H9 (cell line): ENCODE results near the gene IZUMO4. TPM values are rescaled to one million over a fixed set of nuclear protein-coding genes. Genes with fewer than 3 reads are reported as not detected.
A peak's percentile ranks its signal among the peaks of the same experiment; 100 is the strongest.

Source experiments
- DNase-seq: peaks from one replicate; pipeline ENCODE4 v3.0.0-alpha.2; 2017
- H2AFZ ChIP-seq: one replicate; pipeline ENCODE4 v1.6.1; 2013; ENCODE audit warnings: mild to moderate bottlenecking, low read length, control low read depth, moderate library complexity
- H2AK5ac ChIP-seq: 2 replicates; pipeline ENCODE4 v1.6.1; 2013; ENCODE audit warnings: low read length, control low read depth, mixed read lengths; ENCODE audit not compliant: insufficient read length
- H2BK120ac ChIP-seq: one replicate; pipeline ENCODE4 v1.6.1; 2013; ENCODE audit warnings: low read depth, mild to moderate bottlenecking, low read length, control low read depth, inconsistent platforms; ENCODE audit not compliant: poor library complexity, severe bottlenecking
- H2BK12ac ChIP-seq: 2 replicates; pipeline ENCODE4 v1.6.1; 2013; ENCODE audit warnings: low read length, control low read depth, mixed read lengths, low read depth; ENCODE audit not compliant: insufficient read length
- H2BK15ac ChIP-seq: 2 replicates; pipeline ENCODE4 v1.6.1; 2013; ENCODE audit warnings: low read depth, low read length, control low read depth
- H2BK20ac ChIP-seq: one replicate; pipeline ENCODE4 v1.6.1; 2013; ENCODE audit warnings: low read depth, mild to moderate bottlenecking, low read length, control low read depth, inconsistent platforms; ENCODE audit not compliant: poor library complexity, severe bottlenecking
- H2BK5ac ChIP-seq: 2 replicates; pipeline ENCODE4 v1.6.1; 2013; ENCODE audit warnings: low read length, control low read depth, mixed read lengths; ENCODE audit not compliant: insufficient read length
- H3K14ac ChIP-seq: 2 replicates; pipeline ENCODE4 v1.6.1; 2013; ENCODE audit warnings: low read length, control low read depth; ENCODE audit not compliant: insufficient read depth
- H3K18ac ChIP-seq: 2 replicates; pipeline ENCODE4 v1.6.1; 2013; ENCODE audit warnings: low read depth, mild to moderate bottlenecking, mixed read lengths, low read length, control low read depth; ENCODE audit not compliant: insufficient read length
- H3K23ac ChIP-seq: 2 replicates; pipeline ENCODE4 v1.6.1; 2013; ENCODE audit warnings: low read length, control low read depth, mixed read lengths, low read depth; ENCODE audit not compliant: insufficient read length
- H3K23me2 ChIP-seq: 2 replicates; pipeline ENCODE4 v1.6.1; 2013; ENCODE audit warnings: low read depth, mild to moderate bottlenecking, mixed read lengths, low read length, control low read depth; ENCODE audit not compliant: insufficient read length, poor library complexity, severe bottlenecking
- H3K27ac ChIP-seq: 2 replicates; pipeline ENCODE4 v1.5.1; 2013; ENCODE audit warnings: low read length, control low read depth, mixed read lengths, low read depth; ENCODE audit not compliant: insufficient read length
- H3K27me3 ChIP-seq: 2 replicates; pipeline ENCODE4 v1.6.1; 2013; ENCODE audit warnings: low read length, control low read depth, inconsistent platforms; ENCODE audit not compliant: insufficient read depth
- H3K4ac ChIP-seq: 2 replicates; pipeline ENCODE4 v1.6.1; 2013; ENCODE audit warnings: low read depth, mild to moderate bottlenecking, control low read depth, inconsistent platforms, low read length, moderate library complexity
- H3K4me1 ChIP-seq: 2 replicates; pipeline ENCODE4 v1.6.1; 2013; ENCODE audit warnings: low read length, control low read depth, inconsistent platforms; ENCODE audit not compliant: insufficient read depth
- H3K4me2 ChIP-seq: 2 replicates; pipeline ENCODE4 v1.6.1; 2013; ENCODE audit warnings: low read length, control low read depth, mixed read lengths; ENCODE audit not compliant: insufficient read length, insufficient read depth
- H3K56ac ChIP-seq: 2 replicates; pipeline ENCODE4 v1.6.1; 2013; ENCODE audit warnings: low read depth, mild to moderate bottlenecking, mixed read lengths, low read length, control low read depth; ENCODE audit not compliant: insufficient read length
- H3K79me1 ChIP-seq: 2 replicates; pipeline ENCODE4 v1.6.1; 2013; ENCODE audit warnings: low read depth, mild to moderate bottlenecking, moderate library complexity, low read length, control low read depth, inconsistent platforms; ENCODE audit not compliant: insufficient read depth, poor library complexity, severe bottlenecking
- H3K79me2 ChIP-seq: 2 replicates; pipeline ENCODE4 v1.6.1; 2013; ENCODE audit warnings: low read length, control low read depth, inconsistent platforms; ENCODE audit not compliant: insufficient read depth
- H3K9ac ChIP-seq: 2 replicates; pipeline ENCODE4 v1.6.1; 2013; ENCODE audit warnings: low read length, control low read depth, mixed read lengths; ENCODE audit not compliant: insufficient read length; ENCODE audit errors: extremely low read depth
- H3K9me3 ChIP-seq: one replicate; pipeline ENCODE4 v1.6.1; 2013; ENCODE audit warnings: low read depth, low read length, inconsistent platforms; ENCODE audit not compliant: control insufficient read depth
- H3T11ph ChIP-seq: one replicate; pipeline ENCODE4 v1.6.1; 2013; ENCODE audit warnings: mild to moderate bottlenecking, low read length, control low read depth, inconsistent platforms
- H4K20me1 ChIP-seq: one replicate; pipeline ENCODE4 v1.6.1; 2013; ENCODE audit not compliant: control insufficient read depth, insufficient read length, insufficient read depth
- H4K5ac ChIP-seq: 2 replicates; pipeline ENCODE4 v1.6.1; 2013; ENCODE audit warnings: low read depth, mild to moderate bottlenecking, mixed read lengths, low read length, control low read depth; ENCODE audit not compliant: insufficient read length
- H4K8ac ChIP-seq: replicated peaks from 2 replicates; pipeline ENCODE4 v1.6.1; 2013; ENCODE audit warnings: low read length, control low read depth, mixed read lengths, low read depth; ENCODE audit not compliant: insufficient read length
- H4K91ac ChIP-seq: 2 replicates; pipeline ENCODE4 v1.6.1; 2013; ENCODE audit warnings: low read depth, mild to moderate bottlenecking, moderate library complexity, mixed read lengths, low read length, control low read depth; ENCODE audit not compliant: insufficient read length
- H3K27ac Mint-ChIP-seq, 3 experiments: 2 replicates in 2 of 3; 3 replicates in 1 of 3; pipeline ENCODE4 v1.8.0; 2020 to 2021; ENCODE audit warnings: mixed read lengths in 3 of 3, mild to moderate bottlenecking in 1 of 3, moderate library complexity in 1 of 3
- H3K27me3 Mint-ChIP-seq: 2 replicates; pipeline ENCODE4 v1.8.0; 2021; ENCODE audit warnings: low read depth, mild to moderate bottlenecking, moderate library complexity, mixed read lengths
- H3K36me3 Mint-ChIP-seq, 3 experiments: 2 replicates in 2 of 3; 3 replicates in 1 of 3; pipeline ENCODE4 v1.8.0; 2020 to 2021; ENCODE audit warnings: low read depth in 3 of 3, mixed read lengths in 3 of 3; ENCODE audit not compliant: insufficient read depth in 1 of 3
- H3K4me1 Mint-ChIP-seq, 2 experiments: 2 replicates each; pipeline ENCODE4 v1.8.0; 2020; ENCODE audit warnings: mixed read lengths in 2 of 2
- H3K4me3 Mint-ChIP-seq, 2 experiments: 2 replicates in 1 of 2; 3 replicates in 1 of 2; pipeline ENCODE4 v1.8.0; 2020 to 2021; ENCODE audit warnings: mild to moderate bottlenecking in 2 of 2, mixed read lengths in 2 of 2, moderate library complexity in 1 of 2
- H3K9me3 Mint-ChIP-seq, 2 experiments: 2 replicates in 1 of 2; 3 replicates in 1 of 2; pipeline ENCODE4 v1.8.0; 2020; ENCODE audit warnings: mild to moderate bottlenecking in 2 of 2, mixed read lengths in 2 of 2, moderate library complexity in 1 of 2
- WGBS: extraction: QIAGEN DNeasy Blood & Tissue Kit; methylation state at CpG from one replicate; pipeline ENCODE4 v1.1.7; 2013; ENCODE audit warnings: missing lambda C conversion rate, low lambda C conversion rate, mixed read lengths; ENCODE audit not compliant: insufficient read length; ENCODE audit errors: extremely low coverage; 5-methylcytosine and 5-hydroxymethylcytosine counted together
- total RNA-seq: library from RNA; stranded (reverse); gene quantifications from 2 replicates; pipeline ENCODE4 v1.2.1, GENCODE V29; 2021
- TF ChIP-seq, protein P1 (sequence below): fragments of 200-600 bp; sonication (generic); conservative IDR thresholded peaks from 3 replicates; pipeline ENCODE4 v1.8.0; 2021; ENCODE audit warnings: antibody characterized with exemption, mild to moderate bottlenecking

The IZUMO4 gene
- total RNA-seq, 1 experiment from 2014 or later: 2.1 TPM

DNA sequence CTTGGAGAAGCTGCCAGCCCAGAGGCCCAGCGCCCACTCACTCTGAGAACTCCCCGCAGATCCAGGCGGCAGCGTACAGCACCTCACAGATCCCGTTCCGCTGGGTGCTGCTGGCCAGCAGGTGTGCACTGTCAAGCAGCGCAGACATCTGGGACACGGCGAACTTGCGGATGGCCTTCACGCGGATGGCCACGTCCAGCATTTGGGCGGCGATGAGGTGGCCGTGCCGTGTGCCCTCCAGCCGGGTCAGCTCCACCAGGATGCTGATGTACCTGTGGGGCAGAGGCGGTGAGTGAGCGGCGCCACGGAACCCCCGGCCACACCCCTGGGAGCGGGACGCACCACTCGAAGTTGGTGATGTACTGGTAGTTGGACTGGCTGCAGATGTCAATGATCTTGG is 24.1 kb downstream of the IZUMO4 start:
- H4K20me1 ChIP-seq: no peaks in the 10 kb centered on the region
- Mint-ChIP-seq H3K9me3 (no peaks in the 10 kb centered on the region), H3K36me3 (peaks cover 39 to 80% (median 74%) of the 10 kb centered on the region in 3 experiments), H3K4me3 (no peak overlapping the region), H3K27ac (0 out of 7 replicates have a peak overlapping the region, but pooled peaks of 1 of the 3 experiments have one; percentile 40), H3K27me3 (no peaks in the 10 kb centered on the region), H3K4me1 (no peaks in the 10 kb centered on the region)
- no peak for DNase-seq
- WGBS: no CpG with 5 or more reads among the region's 26 CpGs
- no peak overlapping the region for H3K4ac ChIP-seq
- H3K79me2 ChIP-seq: no peaks in the 10 kb centered on the region
- no peak overlapping the region for H3K4me2 ChIP-seq
- no peak overlapping the region for H2BK5ac ChIP-seq
- H3K56ac ChIP-seq: no peak overlapping the region
- H3K9ac ChIP-seq: no peak overlapping the region
- no peak overlapping the region for H4K5ac ChIP-seq
- no peak overlapping the region for H2BK12ac ChIP-seq
- H3K4me1 ChIP-seq: no peaks in the 10 kb centered on the region
- no peak overlapping the region for H4K8ac ChIP-seq
- no peak overlapping the region for H2BK120ac ChIP-seq
- no peaks in the 10 kb centered on the region for H3K79me1 ChIP-seq
- H3K23ac ChIP-seq: no peak overlapping the region
- H2BK20ac ChIP-seq: no peak overlapping the region
- TF ChIP-seq, protein P1, sequence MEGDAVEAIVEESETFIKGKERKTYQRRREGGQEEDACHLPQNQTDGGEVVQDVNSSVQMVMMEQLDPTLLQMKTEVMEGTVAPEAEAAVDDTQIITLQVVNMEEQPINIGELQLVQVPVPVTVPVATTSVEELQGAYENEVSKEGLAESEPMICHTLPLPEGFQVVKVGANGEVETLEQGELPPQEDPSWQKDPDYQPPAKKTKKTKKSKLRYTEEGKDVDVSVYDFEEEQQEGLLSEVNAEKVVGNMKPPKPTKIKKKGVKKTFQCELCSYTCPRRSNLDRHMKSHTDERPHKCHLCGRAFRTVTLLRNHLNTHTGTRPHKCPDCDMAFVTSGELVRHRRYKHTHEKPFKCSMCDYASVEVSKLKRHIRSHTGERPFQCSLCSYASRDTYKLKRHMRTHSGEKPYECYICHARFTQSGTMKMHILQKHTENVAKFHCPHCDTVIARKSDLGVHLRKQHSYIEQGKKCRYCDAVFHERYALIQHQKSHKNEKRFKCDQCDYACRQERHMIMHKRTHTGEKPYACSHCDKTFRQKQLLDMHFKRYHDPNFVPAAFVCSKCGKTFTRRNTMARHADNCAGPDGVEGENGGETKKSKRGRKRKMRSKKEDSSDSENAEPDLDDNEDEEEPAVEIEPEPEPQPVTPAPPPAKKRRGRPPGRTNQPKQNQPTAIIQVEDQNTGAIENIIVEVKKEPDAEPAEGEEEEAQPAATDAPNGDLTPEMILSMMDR: no peak
- H3K27ac ChIP-seq: no peak overlapping the region
- no peaks in the 10 kb centered on the region for H3K23me2 ChIP-seq
- no peaks in the 10 kb centered on the region for H3K9me3 ChIP-seq
- no peak overlapping the region for H4K91ac ChIP-seq
- no peak overlapping the region for H2AFZ ChIP-seq
- no peak overlapping the region for H2AK5ac ChIP-seq
- H2BK15ac ChIP-seq: no peak overlapping the region
- H3K27me3 ChIP-seq: no peaks in the 10 kb centered on the region
- no peak overlapping the region for H3K18ac ChIP-seq
- H3T11ph ChIP-seq: no peak overlapping the region
- no peak overlapping the region for H3K14ac ChIP-seq
